HL-60 (cell line): Measurements from ENCODE around the gene GZMM.

Experiments
- CTCF ChIP-seq: IDR thresholded peaks from one replicate; pipeline ENCODE4 v1.5.1; 2011; ENCODE audit warnings: low read length, control low read depth, inconsistent platforms; ENCODE audit not compliant: insufficient read depth
- GABPA ChIP-seq: IDR thresholded peaks from 2 replicates; pipeline ENCODE4 v1.6.1; 2012; ENCODE audit warnings: low read depth
- POLR2AphosphoS5 ChIP-seq: IDR thresholded peaks from 2 replicates; pipeline ENCODE4 v1.6.1; 2012; ENCODE audit warnings: low read depth
- REST ChIP-seq: IDR thresholded peaks from 2 replicates; pipeline ENCODE4 v1.6.1; 2012; ENCODE audit warnings: low read depth; ENCODE audit not compliant: insufficient replicate concordance
- SPI1 ChIP-seq: IDR thresholded peaks from 2 replicates; pipeline ENCODE4 v1.6.1; 2012; ENCODE audit warnings: low read depth, mild to moderate bottlenecking, borderline replicate concordance

GRCh38 chr19:575527-576506 is 32.0 kb downstream of the GZMM start:
- no peak for TF ChIP-seq CTCF
- no peak for TF ChIP-seq GABPA
- no peak for TF ChIP-seq REST
- no peak for TF ChIP-seq POLR2AphosphoS5
- TF ChIP-seq SPI1: no peak
